HEK293 (cell line): ENCODE data around the gene S100A6.
A peak's percentile ranks its signal among the peaks of the same experiment; 100 is the strongest.

Experiments used
- CTCF ChIA-PET: fragments of 350-600 bp; formaldehyde crosslinking; extraction: SDS; loops from one replicate; lab custom pipeline; 2021; ENCODE audit warnings: antibody characterized with exemption; lab: Yijun Ruan, JAX
- POLR2A ChIA-PET: fragments of 300-600 bp; formaldehyde crosslinking; extraction: SDS; loops from one replicate; lab custom pipeline; 2020; ENCODE audit warnings: antibody characterized with exemption, inconsistent platforms; lab: Yijun Ruan, JAX
- H3K27ac ChIP-seq: fragments of 200-500 bp; sonication (Bioruptor generic); 2 replicates; pipeline ENCODE4 v1.5.1; 2014; ENCODE audit warnings: low read depth, low read length, control low read depth, inconsistent platforms; ENCODE audit errors: extremely low read depth
- H3K36me3 ChIP-seq, 2 experiments: fragments of 200-500 bp in 1 of 2; sonication (Bioruptor generic) in 1 of 2; 1 replicate in 1 of 2; 2 replicates in 1 of 2; pipeline ENCODE4 v1.5.1; 2014 to 2017; ENCODE audit warnings: inconsistent platforms in 2 of 2, low read length in 2 of 2; ENCODE audit not compliant: control insufficient read depth in 2 of 2, insufficient read depth in 1 of 2
- H3K4me1 ChIP-seq: fragments of 200-500 bp; sonication (Bioruptor generic); 2 replicates; pipeline ENCODE4 v1.5.1; 2014; ENCODE audit warnings: mild to moderate bottlenecking, low read length, inconsistent platforms; ENCODE audit not compliant: control insufficient read depth, insufficient read depth
- H3K4me3 ChIP-seq: 2 replicates; pipeline ENCODE4 v1.5.1; 2011; ENCODE audit warnings: low read depth, mild to moderate bottlenecking, control low read depth, low read length, moderate library complexity
- H3K9me3 ChIP-seq: fragments of 200-500 bp; sonication (Bioruptor generic); 2 replicates; pipeline ENCODE4 v1.5.1; 2014; ENCODE audit warnings: low read depth, low read length, inconsistent platforms; ENCODE audit not compliant: control insufficient read depth, insufficient read depth
- FEZF1 ChIP-seq: fragments of 450-650 bp; formaldehyde crosslinking; IDR thresholded peaks from 2 replicates; pipeline ENCODE4 v1.5.1; 2016; ENCODE audit warnings: missing biosample characterization, missing genetic modification characterization
- KLF16 ChIP-seq: fragments of 450-650 bp; formaldehyde crosslinking; IDR thresholded peaks from 2 replicates; pipeline ENCODE4 v1.5.1; 2017; ENCODE audit warnings: missing biosample characterization, missing genetic modification characterization
- PRDM1 ChIP-seq: fragments of 450-650 bp; formaldehyde crosslinking; IDR thresholded peaks from 2 replicates; pipeline ENCODE4; 2016; ENCODE audit warnings: missing biosample characterization, missing genetic modification characterization
- ZBTB17 ChIP-seq: fragments of 450-650 bp; formaldehyde crosslinking; IDR thresholded peaks from 2 replicates; pipeline ENCODE4 v1.5.1; 2016; ENCODE audit warnings: missing biosample characterization, missing genetic modification characterization
- ZBTB48 ChIP-seq: fragments of 450-650 bp; formaldehyde crosslinking; IDR thresholded peaks from 2 replicates; pipeline ENCODE4 v1.5.1; 2016; ENCODE audit warnings: missing biosample characterization, missing genetic modification characterization
- ZNF140 ChIP-seq: fragments of 450-650 bp; formaldehyde crosslinking; IDR thresholded peaks from 2 replicates; pipeline ENCODE4 v1.5.1; 2016; ENCODE audit warnings: missing biosample characterization, missing genetic modification characterization
- ZNF175 ChIP-seq: fragments of 450-650 bp; formaldehyde crosslinking; IDR thresholded peaks from 2 replicates; pipeline ENCODE4 v1.5.1; 2016; ENCODE audit warnings: missing biosample characterization, missing genetic modification characterization
- ZNF335 ChIP-seq: fragments of 450-650 bp; formaldehyde crosslinking; conservative IDR thresholded peaks from 2 replicates; pipeline ENCODE4 v1.5.1; 2016; ENCODE audit warnings: missing biosample characterization, missing genetic modification characterization
- ZNF394 ChIP-seq: fragments of 450-650 bp; formaldehyde crosslinking; IDR thresholded peaks from 2 replicates; pipeline ENCODE4 v1.5.1; 2016; ENCODE audit warnings: missing biosample characterization, missing genetic modification characterization, mild to moderate bottlenecking, moderate library complexity, borderline replicate concordance
- ZNF544 ChIP-seq: fragments of 450-650 bp; formaldehyde crosslinking; IDR thresholded peaks from 2 replicates; pipeline ENCODE4 v1.5.0; 2017; ENCODE audit warnings: missing biosample characterization, missing genetic modification characterization
- ZNF585B ChIP-seq: fragments of 450-650 bp; formaldehyde crosslinking; IDR thresholded peaks from 2 replicates; pipeline ENCODE4 v1.5.1; 2016; ENCODE audit warnings: missing biosample characterization, missing genetic modification characterization
- ZNF596 ChIP-seq: fragments of 450-650 bp; IDR thresholded peaks from 2 replicates; pipeline ENCODE4 v1.5.0; 2018; ENCODE audit warnings: missing biosample characterization, mild to moderate bottlenecking, missing genetic modification characterization, moderate library complexity
- ZNF610 ChIP-seq: fragments of 450-650 bp; formaldehyde crosslinking; IDR thresholded peaks from 2 replicates; pipeline ENCODE4 v1.5.1; 2016; ENCODE audit warnings: missing biosample characterization, missing genetic modification characterization, borderline replicate concordance
- TF ChIP-seq, protein P1 (sequence below): fragments of 450-650 bp; formaldehyde crosslinking; IDR thresholded peaks from 2 replicates; pipeline ENCODE4 v1.5.1; 2016; ENCODE audit warnings: missing biosample characterization, missing genetic modification characterization
- TF ChIP-seq, protein P2 (sequence below): fragments of 450-650 bp; formaldehyde crosslinking; IDR thresholded peaks from 2 replicates; pipeline ENCODE4 v1.5.1; 2017; ENCODE audit warnings: missing biosample characterization, mild to moderate bottlenecking, missing genetic modification characterization, moderate library complexity
- TF ChIP-seq, protein P3 (sequence below): fragments of 450-650 bp; formaldehyde crosslinking; IDR thresholded peaks from 2 replicates; pipeline ENCODE4 v1.5.1; 2017; ENCODE audit warnings: missing biosample characterization, missing genetic modification characterization
- TF ChIP-seq, protein P4 (sequence below): fragments of 450-650 bp; formaldehyde crosslinking; IDR thresholded peaks from 2 replicates; pipeline ENCODE4 v1.5.1; 2016; ENCODE audit warnings: missing biosample characterization, missing genetic modification characterization
- TF ChIP-seq, protein P5 (sequence below): fragments of 450-650 bp; formaldehyde crosslinking; optimal IDR thresholded peaks from 2 replicates; pipeline ENCODE3; 2016; ENCODE audit warnings: missing biosample characterization, mild to moderate bottlenecking, missing genetic modification characterization

The S100A6 gene

DNA sequence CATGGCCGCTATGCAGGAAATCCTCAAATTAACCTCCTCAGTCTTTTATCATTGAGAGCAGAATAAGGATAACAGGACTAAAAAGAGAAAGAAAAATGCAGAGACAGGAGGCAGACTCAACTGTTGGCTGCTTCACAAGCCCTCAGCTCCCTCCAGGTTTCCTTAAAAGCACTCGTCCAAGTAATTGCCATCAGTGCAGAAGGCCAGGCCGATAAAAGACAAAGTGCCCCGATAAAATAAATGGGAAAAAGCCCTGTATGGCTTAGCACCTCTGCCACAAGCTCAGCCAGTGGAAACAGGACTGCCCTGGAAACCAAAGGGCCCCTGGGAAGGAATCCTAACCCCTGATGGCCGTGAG lies 8.1 kb downstream of the S100A6 start (continued):
- TF ChIP-seq, protein P1, sequence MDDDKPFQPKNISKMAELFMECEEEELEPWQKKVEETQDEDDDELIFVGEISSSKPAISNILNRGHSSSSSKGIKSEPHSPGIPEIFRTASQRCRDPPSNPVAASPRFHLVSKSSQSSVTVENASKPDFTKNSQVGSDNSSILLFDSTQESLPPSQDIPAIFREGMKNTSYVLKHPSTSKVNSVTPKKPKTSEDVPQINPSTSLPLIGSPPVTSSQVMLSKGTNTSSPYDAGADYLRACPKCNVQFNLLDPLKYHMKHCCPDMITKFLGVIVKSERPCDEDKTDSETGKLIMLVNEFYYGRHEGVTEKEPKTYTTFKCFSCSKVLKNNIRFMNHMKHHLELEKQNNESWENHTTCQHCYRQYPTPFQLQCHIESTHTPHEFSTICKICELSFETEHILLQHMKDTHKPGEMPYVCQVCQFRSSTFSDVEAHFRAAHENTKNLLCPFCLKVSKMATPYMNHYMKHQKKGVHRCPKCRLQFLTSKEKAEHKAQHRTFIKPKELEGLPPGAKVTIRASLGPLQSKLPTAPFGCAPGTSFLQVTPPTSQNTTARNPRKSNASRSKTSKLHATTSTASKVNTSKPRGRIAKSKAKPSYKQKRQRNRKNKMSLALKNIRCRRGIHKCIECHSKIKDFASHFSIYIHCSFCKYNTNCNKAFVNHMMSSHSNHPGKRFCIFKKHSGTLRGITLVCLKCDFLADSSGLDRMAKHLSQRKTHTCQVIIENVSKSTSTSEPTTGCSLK (tag by site-specific recombination): no peak
- TF ChIP-seq ZNF544 (tag by site-specific recombination): no peak
- TF ChIP-seq ZNF140: no peak
- no peak for TF ChIP-seq ZBTB17 (tag by site-specific recombination)
- TF ChIP-seq ZNF175: no peak
- TF ChIP-seq, protein P2, sequence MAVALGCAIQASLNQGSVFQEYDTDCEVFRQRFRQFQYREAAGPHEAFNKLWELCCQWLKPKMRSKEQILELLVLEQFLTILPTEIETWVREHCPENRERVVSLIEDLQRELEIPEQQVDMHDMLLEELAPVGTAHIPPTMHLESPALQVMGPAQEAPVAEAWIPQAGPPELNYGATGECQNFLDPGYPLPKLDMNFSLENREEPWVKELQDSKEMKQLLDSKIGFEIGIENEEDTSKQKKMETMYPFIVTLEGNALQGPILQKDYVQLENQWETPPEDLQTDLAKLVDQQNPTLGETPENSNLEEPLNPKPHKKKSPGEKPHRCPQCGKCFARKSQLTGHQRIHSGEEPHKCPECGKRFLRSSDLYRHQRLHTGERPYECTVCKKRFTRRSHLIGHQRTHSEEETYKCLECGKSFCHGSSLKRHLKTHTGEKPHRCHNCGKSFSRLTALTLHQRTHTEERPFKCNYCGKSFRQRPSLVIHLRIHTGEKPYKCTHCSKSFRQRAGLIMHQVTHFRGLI (tag by site-specific recombination): no peak
- TF ChIP-seq KLF16 (tag by site-specific recombination): no peak

DNA sequence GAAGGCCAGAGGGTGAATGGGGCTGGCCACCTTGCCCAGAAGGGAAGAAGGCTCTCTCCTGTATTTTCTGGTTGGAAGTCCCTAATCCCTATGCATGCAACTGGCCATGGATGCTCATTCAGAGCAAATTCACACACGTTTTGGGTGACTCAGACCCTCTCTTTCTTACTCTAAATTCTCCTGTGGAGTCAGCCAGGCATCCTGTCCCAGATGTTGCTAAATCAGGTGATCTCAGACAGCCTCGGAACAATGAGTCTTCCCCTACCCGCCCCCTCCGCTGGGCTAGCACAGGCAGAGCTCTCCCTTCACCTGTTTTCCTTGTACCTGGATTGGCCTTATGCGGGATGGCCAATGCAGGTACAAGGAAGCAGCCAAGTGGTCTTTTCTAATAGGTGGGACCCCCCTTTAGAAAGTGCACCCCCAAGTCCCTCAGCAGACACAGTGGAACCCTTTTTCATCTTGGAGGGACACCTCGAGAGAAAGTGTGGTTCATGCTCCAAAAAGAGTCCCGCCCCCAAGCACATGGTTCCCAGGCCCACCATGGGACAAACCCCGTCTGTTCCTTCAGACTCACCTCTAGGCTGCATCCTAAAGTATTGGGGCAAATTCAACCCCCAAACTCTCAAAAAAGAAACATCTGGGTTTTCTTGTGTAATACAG lies 8.6 kb downstream of the S100A6 start:
- no peaks in the 10 kb centered on the region; the same call in 1 of the 2 replicates for H3K4me1 ChIP-seq
- ChIA-PET POLR2A (no interaction called here), CTCF (interaction anchor here (0.6 to 3.2 kb wide), 4 partner anchors 17 to 293 kb away, joined by 3 to 9 read pairs (median 6); no protein-coding TSS in a partner anchor)
- H3K27ac ChIP-seq: no peak overlapping the region
- 0 out of 2 replicates have a peak, but pooled peaks have one; percentile 10 for TF ChIP-seq PRDM1 (tag by site-specific recombination)
- TF ChIP-seq ZNF585B: no peak
- TF ChIP-seq, protein P3, sequence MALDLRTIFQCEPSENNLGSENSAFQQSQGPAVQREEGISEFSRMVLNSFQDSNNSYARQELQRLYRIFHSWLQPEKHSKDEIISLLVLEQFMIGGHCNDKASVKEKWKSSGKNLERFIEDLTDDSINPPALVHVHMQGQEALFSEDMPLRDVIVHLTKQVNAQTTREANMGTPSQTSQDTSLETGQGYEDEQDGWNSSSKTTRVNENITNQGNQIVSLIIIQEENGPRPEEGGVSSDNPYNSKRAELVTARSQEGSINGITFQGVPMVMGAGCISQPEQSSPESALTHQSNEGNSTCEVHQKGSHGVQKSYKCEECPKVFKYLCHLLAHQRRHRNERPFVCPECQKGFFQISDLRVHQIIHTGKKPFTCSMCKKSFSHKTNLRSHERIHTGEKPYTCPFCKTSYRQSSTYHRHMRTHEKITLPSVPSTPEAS: no peak
- H3K9me3 ChIP-seq: no peaks in the 10 kb centered on the region
- no peak overlapping the region for H3K4me3 ChIP-seq
- no peaks in the 10 kb centered on the region for H3K36me3 ChIP-seq

DNA sequence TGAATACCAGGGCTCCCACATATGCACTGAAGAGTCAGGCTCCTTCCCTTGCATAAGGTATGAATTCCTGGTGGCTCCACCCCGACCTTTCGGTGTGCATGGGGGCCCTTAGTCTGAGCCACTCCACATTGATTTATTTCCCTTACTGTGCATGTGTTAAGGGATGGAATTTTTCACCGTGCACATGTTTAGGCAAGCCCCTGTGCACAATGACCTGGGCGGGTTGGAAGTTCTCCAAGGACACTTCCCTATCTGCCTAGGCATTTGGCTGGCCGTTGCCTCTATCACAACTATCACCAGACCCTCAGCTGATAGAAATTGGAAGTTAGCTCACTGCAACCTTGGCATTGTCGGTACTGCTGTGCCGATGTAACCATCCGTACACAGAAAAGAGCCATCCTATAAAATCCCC lies 9.7 kb downstream of the S100A6 start:
- Histone ChIP-seq H3K9me3 (no peaks in the 10 kb centered on the region), H3K36me3 (no peaks in the 10 kb centered on the region), H3K4me1 (no peaks in the 10 kb centered on the region; the same call in 1 of the 2 replicates), H3K27ac (no peak overlapping the region), H3K4me3 (no peak overlapping the region)
- CTCF ChIA-PET: interaction anchor here (0.6 to 3.2 kb wide), 7 partner anchors 8 to 176 kb away, joined by 3 to 12 read pairs (median 4); partner anchors contain the start of gene S100A6
- POLR2A ChIA-PET: interaction anchor here (1.0 kb wide), 1 partner anchor 40 kb away, joined by 5 read pairs; no protein-coding TSS in a partner anchor
- TF ChIP-seq, protein P4, sequence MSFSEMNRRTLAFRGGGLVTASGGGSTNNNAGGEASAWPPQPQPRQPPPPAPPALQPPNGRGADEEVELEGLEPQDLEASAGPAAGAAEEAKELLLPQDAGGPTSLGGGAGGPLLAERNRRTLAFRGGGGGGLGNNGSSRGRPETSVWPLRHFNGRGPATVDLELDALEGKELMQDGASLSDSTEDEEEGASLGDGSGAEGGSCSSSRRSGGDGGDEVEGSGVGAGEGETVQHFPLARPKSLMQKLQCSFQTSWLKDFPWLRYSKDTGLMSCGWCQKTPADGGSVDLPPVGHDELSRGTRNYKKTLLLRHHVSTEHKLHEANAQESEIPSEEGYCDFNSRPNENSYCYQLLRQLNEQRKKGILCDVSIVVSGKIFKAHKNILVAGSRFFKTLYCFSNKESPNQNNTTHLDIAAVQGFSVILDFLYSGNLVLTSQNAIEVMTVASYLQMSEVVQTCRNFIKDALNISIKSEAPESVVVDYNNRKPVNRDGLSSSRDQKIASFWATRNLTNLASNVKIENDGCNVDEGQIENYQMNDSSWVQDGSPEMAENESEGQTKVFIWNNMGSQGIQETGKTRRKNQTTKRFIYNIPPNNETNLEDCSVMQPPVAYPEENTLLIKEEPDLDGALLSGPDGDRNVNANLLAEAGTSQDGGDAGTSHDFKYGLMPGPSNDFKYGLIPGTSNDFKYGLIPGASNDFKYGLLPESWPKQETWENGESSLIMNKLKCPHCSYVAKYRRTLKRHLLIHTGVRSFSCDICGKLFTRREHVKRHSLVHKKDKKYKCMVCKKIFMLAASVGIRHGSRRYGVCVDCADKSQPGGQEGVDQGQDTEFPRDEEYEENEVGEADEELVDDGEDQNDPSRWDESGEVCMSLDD: 0 out of 2 replicates have a peak, but pooled peaks have one; percentile 27
- peak; percentile 56; the same call in 1 of the 2 replicates for TF ChIP-seq FEZF1 (tag by site-specific recombination)
- no peak for TF ChIP-seq ZNF596 (tag by site-specific recombination)
- TF ChIP-seq ZNF610 (tag by site-specific recombination): peak; percentile 76; the same call in 1 of the 2 replicates
- TF ChIP-seq, protein P5, sequence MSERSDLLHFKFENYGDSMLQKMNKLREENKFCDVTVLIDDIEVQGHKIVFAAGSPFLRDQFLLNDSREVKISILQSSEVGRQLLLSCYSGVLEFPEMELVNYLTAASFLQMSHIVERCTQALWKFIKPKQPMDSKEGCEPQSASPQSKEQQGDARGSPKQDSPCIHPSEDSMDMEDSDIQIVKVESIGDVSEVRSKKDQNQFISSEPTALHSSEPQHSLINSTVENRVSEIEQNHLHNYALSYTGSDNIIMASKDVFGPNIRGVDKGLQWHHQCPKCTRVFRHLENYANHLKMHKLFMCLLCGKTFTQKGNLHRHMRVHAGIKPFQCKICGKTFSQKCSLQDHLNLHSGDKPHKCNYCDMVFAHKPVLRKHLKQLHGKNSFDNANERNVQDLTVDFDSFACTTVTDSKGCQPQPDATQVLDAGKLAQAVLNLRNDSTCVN (tag by site-specific recombination): no peak
- peak; percentile 13; the same call in 1 of the 2 replicates for TF ChIP-seq ZNF335
- TF ChIP-seq ZNF394 (tag by site-specific recombination): peak; percentile 12; the same call in 1 of the 2 replicates
- peak; percentile 87 for TF ChIP-seq ZBTB48 (tag by site-specific recombination)
